GOT3 (cell line): ENCODE data around the gene CPLX4.

Experiments
- DNase-seq: peaks from one replicate; lab custom pipeline; 2025; ENCODE audit warnings: mixed read lengths; lab: John Stamatoyannopoulos, UW

Gene CPLX4

GRCh38 chr18:59318460-59319050 lies at the start of gene CPLX4:
TSS of gene CPLX4 (minus strand) at chr18:59318649. CDS start at chr18:59318462, 187 bp downstream.
- no peak for DNase-seq

- no peak for DNase-seq
Observed at GRCh38 chr18:59360381-59360780, 41.9 kb upstream of the CPLX4 start.

GRCh38 chr18:59359576-59359952 lies 41.1 kb upstream of the CPLX4 start:
- DNase-seq, result peak; percentile 21

GRCh38 chr18:59358712-59359575 lies 40.5 kb upstream of the CPLX4 start, which contains the start of gene LMAN1:
TSS of gene LMAN1 (minus strand) at chr18:59359265. CDS start at chr18:59359244, 21 bp downstream.
- DNase-seq, result peak; percentile 62

- DNase-seq, result no peak
Observed at GRCh38 chr18:59358414-59358711, 39.9 kb upstream of the CPLX4 start.

- DNase-seq, result no peak
Observed at GRCh38 chr18:59357928-59358327, 39.5 kb upstream of the CPLX4 start.

GRCh38 chr18:59354731-59355130 lies 36.3 kb upstream of the CPLX4 start:
- no peak for DNase-seq

GRCh38 chr18:59353079-59353680 lies 34.7 kb upstream of the CPLX4 start:
- DNase-seq, result no peak

- no peak for DNase-seq
Observed at GRCh38 chr18:59352250-59352855, 33.9 kb upstream of the CPLX4 start.

GRCh38 chr18:59345556-59345955 lies 27.1 kb upstream of the CPLX4 start:
- no peak for DNase-seq

GRCh38 chr18:59344996-59345395 lies 26.5 kb upstream of the CPLX4 start:
- DNase-seq, result no peak

- DNase-seq, result no peak
Observed at GRCh38 chr18:59343926-59344325, 25.5 kb upstream of the CPLX4 start.

- DNase-seq, result no peak
Observed at GRCh38 chr18:59340817-59341216, 22.4 kb upstream of the CPLX4 start.

GRCh38 chr18:59340312-59340711 lies 21.9 kb upstream of the CPLX4 start:
- DNase-seq, result no peak

- DNase-seq, result no peak
Observed at GRCh38 chr18:59332986-59333385, 14.5 kb upstream of the CPLX4 start.

GRCh38 chr18:59328683-59329082 lies 10.2 kb upstream of the CPLX4 start:
- DNase-seq, result no peak

GRCh38 chr18:59325965-59326364 lies 7.5 kb upstream of the CPLX4 start:
- no peak for DNase-seq

- DNase-seq, result no peak
Observed at GRCh38 chr18:59324623-59324971, 6.1 kb upstream of the CPLX4 start.

GRCh38 chr18:59323931-59324622 lies 5.6 kb upstream of the CPLX4 start:
- no peak for DNase-seq

GRCh38 chr18:59311631-59312030 lies 6.8 kb downstream of the CPLX4 start:
- no peak for DNase-seq

- no peak for DNase-seq
Observed at GRCh38 chr18:59308938-59309260, 9.6 kb downstream of the CPLX4 start.

GRCh38 chr18:59308248-59308937 lies 10.1 kb downstream of the CPLX4 start:
- peak; percentile 7 for DNase-seq
